HG03442 (cell line): ENCODE results near the gene PFDN4.

Source experiments
- ATAC-seq: cut with Tn5 transposase; IDR thresholded peaks from one replicate; pipeline ENCODE4 v1.9.1; 2021; ENCODE audit warnings: mild to moderate bottlenecking, moderate library complexity; ENCODE audit not compliant: unreplicated experiment

The PFDN4 gene

GRCh38 chr20:54207743-54208547, at the start of gene PFDN4:
PFDN4 (plus strand) TSS chr20:54208087; CDS start chr20:54208101, 14 bp downstream.
- peak; percentile 94 for ATAC-seq

GRCh38 chr20:54158226-54158625, 49.7 kb upstream of the PFDN4 start:
- ATAC-seq, result no peak

GRCh38 chr20:54158856-54159418, 49.0 kb upstream of the PFDN4 start:
- no peak for ATAC-seq

GRCh38 chr20:54160065-54161007, 47.6 kb upstream of the PFDN4 start:
- no peak for ATAC-seq

GRCh38 chr20:54161008-54161820, 46.7 kb upstream of the PFDN4 start:
- ATAC-seq, result no peak

GRCh38 chr20:54161821-54162149, 46.1 kb upstream of the PFDN4 start:
- ATAC-seq, result no peak

GRCh38 chr20:54162378-54163009, 45.4 kb upstream of the PFDN4 start:
- no peak for ATAC-seq

GRCh38 chr20:54163402-54163801, 44.5 kb upstream of the PFDN4 start:
- no peak for ATAC-seq

- ATAC-seq, result no peak
Observed at GRCh38 chr20:54165014-54165413, 42.9 kb upstream of the PFDN4 start.

- no peak for ATAC-seq
Observed at GRCh38 chr20:54165803-54166202, 42.1 kb upstream of the PFDN4 start.

GRCh38 chr20:54166987-54167662, 40.8 kb upstream of the PFDN4 start:
- no peak for ATAC-seq

GRCh38 chr20:54167909-54168872, 39.7 kb upstream of the PFDN4 start:
- ATAC-seq, result no peak

- no peak for ATAC-seq
Observed at GRCh38 chr20:54168961-54169862, 38.7 kb upstream of the PFDN4 start.

GRCh38 chr20:54170026-54170471, 37.8 kb upstream of the PFDN4 start:
- no peak for ATAC-seq

GRCh38 chr20:54170963-54171362, 36.9 kb upstream of the PFDN4 start:
- ATAC-seq, result no peak

- no peak for ATAC-seq
Observed at GRCh38 chr20:54172532-54172855, 35.4 kb upstream of the PFDN4 start.

- no peak for ATAC-seq
Observed at GRCh38 chr20:54172856-54173652, 34.8 kb upstream of the PFDN4 start.
